Gastroesophageal sphincter (tissue), 4 donors: ENCODE measurements around the gene MAP3K9. TPM values are rescaled to one million over a fixed set of nuclear protein-coding genes. Genes with fewer than 3 reads are reported as not detected.

Source experiments
- ATAC-seq: fragments of 150-250 bp; one replicate; pipeline ENCODE4 v1.9.1; 2016; ENCODE audit warnings: mild to moderate bottlenecking, moderate library complexity
- H3K27ac ChIP-seq, 4 donors: fragments of 200-600 bp; sonication (generic) in 3 of 4; 1 replicate in 3 of 4; 2 replicates in 1 of 4; pipeline ENCODE4 v1.5.1; 2016 to 2019
- H3K27me3 ChIP-seq: fragments of 200-600 bp; sonication (generic); one replicate; pipeline ENCODE4 v1.5.1; 2019
- H3K36me3 ChIP-seq, 2 donors: fragments of 200-600 bp; sonication (generic); one replicate each; pipeline ENCODE4 v1.5.1; 2019; ENCODE audit warnings: control low read depth in 1 of 2
- H3K4me1 ChIP-seq, 3 donors: fragments of 200-600 bp; sonication (generic); 1 replicate in 2 of 3; 2 replicates in 1 of 3; pipeline ENCODE4 v1.5.1; 2016 to 2019; ENCODE audit warnings: control low read depth in 2 of 3
- H3K4me3 ChIP-seq, 2 donors: fragments of 200-600 bp; sonication (generic); one replicate each; pipeline ENCODE4 v1.5.1; 2019; ENCODE audit warnings: mild to moderate bottlenecking in 1 of 2, moderate library complexity in 1 of 2
- H3K9me3 ChIP-seq, 3 donors: fragments of 200-600 bp; sonication (generic); one replicate each; pipeline ENCODE4 v1.5.1; 2017 to 2019; ENCODE audit warnings: control low read depth in 2 of 3
- EP300 ChIP-seq: sonication (generic); formaldehyde crosslinking; IDR thresholded peaks from one replicate; pipeline ENCODE4 v1.6.1; 2017; ENCODE audit warnings: antibody characterized with exemption, mild to moderate bottlenecking
- POLR2A ChIP-seq, 2 donors: fragments of 450-650 bp; IDR thresholded peaks; one replicate each; pipeline ENCODE4 v1.6.1; 2017; ENCODE audit warnings: antibody characterized with exemption in 2 of 2, mild to moderate bottlenecking in 2 of 2, moderate library complexity in 1 of 2
- POLR2AphosphoS5 ChIP-seq: sonication (generic); formaldehyde crosslinking; IDR thresholded peaks from one replicate; pipeline ENCODE4 v1.6.1; 2017; ENCODE audit warnings: antibody characterized with exemption
- WGBS, 2 donors: methylation state at CpG; one replicate each; pipeline ENCODE4 v1.1.5; 2018; ENCODE audit warnings: low coverage in 1 of 2; 5-methylcytosine and 5-hydroxymethylcytosine counted together
- total RNA-seq, 4 donors: library from RNA; depleted of rRNA; stranded (reverse); fragments of >200 nt; gene quantifications; one replicate each; pipeline ENCODE4 v1.1.0, GENCODE V29; 2016
- TF ChIP-seq, protein P1 (sequence below), 4 experiments: fragments of 200-600 bp in 2 of 4; fragments of 450-650 bp in 2 of 4; sonication (generic) in 1 of 4; IDR thresholded peaks; one replicate each; pipeline ENCODE4 v1.5.1; 2017 to 2019; ENCODE audit warnings: antibody characterized with exemption in 4 of 4, mild to moderate bottlenecking in 2 of 4, moderate library complexity in 2 of 4

MAP3K9 gene
- total RNA-seq, 4 donors from 2014 or later: 0.62 to 2.4 (median 0.97) TPM

DNA sequence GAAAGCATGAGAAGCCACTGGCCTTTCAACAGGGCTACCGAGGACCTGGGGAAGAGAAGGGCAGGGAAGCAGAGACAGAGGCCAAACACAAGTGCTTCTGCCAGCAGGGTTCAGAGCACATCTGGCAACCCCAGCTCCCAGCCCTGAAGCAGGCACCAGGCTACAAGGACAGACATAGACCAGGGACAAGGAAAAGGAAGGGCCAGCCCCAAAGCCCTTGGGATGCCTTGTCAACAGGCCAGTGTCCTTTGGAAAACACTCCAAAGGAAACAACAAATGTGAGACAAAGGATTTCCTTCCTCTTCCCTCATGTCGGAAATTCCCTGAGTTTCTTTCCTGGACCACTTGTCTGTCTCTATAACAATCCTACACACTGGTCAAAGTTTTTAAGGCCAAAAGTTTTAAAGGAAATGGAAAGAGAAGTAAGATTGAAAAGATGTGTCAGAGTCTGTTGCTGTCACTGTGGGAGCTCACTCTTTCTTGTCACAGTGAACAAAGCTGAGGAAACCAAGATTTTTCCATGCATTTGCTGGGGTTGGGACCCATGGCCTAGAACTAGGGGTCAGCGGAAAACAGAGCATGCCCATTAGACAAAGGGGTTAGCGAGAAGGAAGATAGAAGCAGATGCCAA is 108.2 kb downstream of the MAP3K9 start:
- no peak for ATAC-seq

DNA sequence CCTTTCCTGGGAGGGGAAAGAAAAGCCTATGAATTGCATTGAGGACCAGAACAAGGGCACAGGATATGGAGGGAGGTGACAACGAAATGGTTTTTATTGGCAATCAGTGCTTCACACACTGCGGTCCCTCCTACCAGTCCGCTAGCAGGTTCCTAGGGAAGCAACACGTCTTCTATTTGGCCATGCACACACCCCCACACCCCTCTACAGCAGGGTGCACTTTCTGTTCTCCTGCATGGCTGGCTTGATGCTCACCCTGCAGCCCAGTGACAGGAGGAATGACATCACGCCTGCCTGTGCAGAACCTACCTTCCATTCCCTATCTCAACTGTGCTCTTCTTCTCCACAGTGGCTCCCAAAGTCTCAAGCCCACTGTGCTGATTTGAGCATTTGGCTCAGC is 109.7 kb downstream of the MAP3K9 start:
- no peaks in the 10 kb centered on the region for H3K36me3 ChIP-seq
- H3K9me3 ChIP-seq: no peaks in the 10 kb centered on the region
- H3K4me1 ChIP-seq: peaks cover 0 to 8% (median 0%) of the 10 kb centered on the region in 3 donors
- ATAC-seq: no peak
- no peak overlapping the region for H3K27ac ChIP-seq
- H3K4me3 ChIP-seq: no peak overlapping the region
- TF ChIP-seq EP300 (no peak), POLR2AphosphoS5 (no peak)
- peaks cover 5% of the 10 kb centered on the region for H3K27me3 ChIP-seq
- 75 to 83% methylated on average over 3 to 4 of the region's 5 CpGs for WGBS, 2 donors

More for the DNA sequence above, 108.2 kb downstream of the MAP3K9 start:
- H3K9me3 ChIP-seq: no peaks in the 10 kb centered on the region
- no peak overlapping the region for H3K4me3 ChIP-seq
- peaks cover 0 to 8% (median 0%) of the 10 kb centered on the region in 3 donors for H3K4me1 ChIP-seq
- peaks cover 11% of the 10 kb centered on the region for H3K27me3 ChIP-seq
- H3K36me3 ChIP-seq: no peaks in the 10 kb centered on the region
- H3K27ac ChIP-seq: no peak overlapping the region
- TF ChIP-seq, protein P1, sequence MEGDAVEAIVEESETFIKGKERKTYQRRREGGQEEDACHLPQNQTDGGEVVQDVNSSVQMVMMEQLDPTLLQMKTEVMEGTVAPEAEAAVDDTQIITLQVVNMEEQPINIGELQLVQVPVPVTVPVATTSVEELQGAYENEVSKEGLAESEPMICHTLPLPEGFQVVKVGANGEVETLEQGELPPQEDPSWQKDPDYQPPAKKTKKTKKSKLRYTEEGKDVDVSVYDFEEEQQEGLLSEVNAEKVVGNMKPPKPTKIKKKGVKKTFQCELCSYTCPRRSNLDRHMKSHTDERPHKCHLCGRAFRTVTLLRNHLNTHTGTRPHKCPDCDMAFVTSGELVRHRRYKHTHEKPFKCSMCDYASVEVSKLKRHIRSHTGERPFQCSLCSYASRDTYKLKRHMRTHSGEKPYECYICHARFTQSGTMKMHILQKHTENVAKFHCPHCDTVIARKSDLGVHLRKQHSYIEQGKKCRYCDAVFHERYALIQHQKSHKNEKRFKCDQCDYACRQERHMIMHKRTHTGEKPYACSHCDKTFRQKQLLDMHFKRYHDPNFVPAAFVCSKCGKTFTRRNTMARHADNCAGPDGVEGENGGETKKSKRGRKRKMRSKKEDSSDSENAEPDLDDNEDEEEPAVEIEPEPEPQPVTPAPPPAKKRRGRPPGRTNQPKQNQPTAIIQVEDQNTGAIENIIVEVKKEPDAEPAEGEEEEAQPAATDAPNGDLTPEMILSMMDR (IDR thresholded peaks at IDR 0.05): no peak
- no peak for TF ChIP-seq POLR2AphosphoS5
- TF ChIP-seq EP300: no peak
- no peak for TF ChIP-seq POLR2A (IDR thresholded peaks at IDR 0.05)
- 56 to 78% methylated on average over 3 to 4 of the region's 4 CpGs for WGBS, 2 donors

DNA sequence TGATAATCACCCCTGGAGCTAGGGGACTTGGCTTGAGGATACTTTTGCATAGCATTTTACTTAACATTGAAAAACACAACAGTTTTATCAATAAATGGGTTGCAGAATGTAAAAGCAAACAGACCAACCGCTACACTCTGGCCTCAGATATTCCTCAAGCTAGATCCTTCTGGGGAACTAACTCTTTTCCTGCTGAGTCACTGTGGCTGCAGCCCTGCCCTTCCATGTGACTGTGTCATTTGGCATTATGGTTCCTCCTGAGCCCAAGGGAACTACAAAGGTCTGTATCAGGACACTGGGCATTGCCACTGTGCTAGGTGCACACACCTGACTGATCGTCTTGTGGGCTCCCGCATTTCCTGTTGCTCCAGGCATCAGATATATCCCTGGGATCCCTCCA is 111.0 kb downstream of the MAP3K9 start:
- Histone ChIP-seq H3K4me3 (no peak overlapping the region), H3K36me3 (no peaks in the 10 kb centered on the region), H3K4me1 (peaks cover 0 to 8% (median 0%) of the 10 kb centered on the region in 3 donors), H3K27ac (no peak overlapping the region), H3K27me3 (no peaks in the 10 kb centered on the region), H3K9me3 (no peaks in the 10 kb centered on the region)
- no peak for ATAC-seq
- 83 to 100% methylated on average over 1 to 3 of the region's 3 CpGs for WGBS, 2 donors
- no peak for TF ChIP-seq POLR2AphosphoS5
- TF ChIP-seq, protein P1 (IDR thresholded peaks at IDR 0.05): no peak
- no peak for TF ChIP-seq POLR2A (IDR thresholded peaks at IDR 0.05)
- no peak for TF ChIP-seq EP300

DNA sequence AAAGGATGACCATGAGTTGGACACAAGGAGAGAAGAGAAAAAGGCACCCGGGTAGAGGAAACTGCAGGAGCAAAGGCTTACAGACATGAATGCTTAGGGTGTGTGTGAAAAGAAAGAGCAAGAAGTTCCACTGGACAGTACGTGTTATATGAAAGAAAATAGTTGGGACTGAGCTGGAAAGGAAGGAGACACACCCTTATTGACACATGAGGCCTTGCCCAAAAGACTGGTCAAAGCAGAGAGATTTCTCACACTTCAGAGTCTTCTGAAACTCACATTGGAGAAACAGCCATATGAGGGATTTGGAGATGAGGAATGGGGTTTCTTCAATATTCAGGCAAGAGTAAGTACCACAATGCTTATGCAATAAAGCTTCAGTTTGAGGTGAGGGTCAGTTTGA is 111.6 kb downstream of the MAP3K9 start:
- Histone ChIP-seq H3K4me3 (no peak overlapping the region), H3K27ac (no peak overlapping the region), H3K9me3 (no peaks in the 10 kb centered on the region), H3K27me3 (no peaks in the 10 kb centered on the region), H3K36me3 (no peaks in the 10 kb centered on the region), H3K4me1 (peaks cover 0 to 8% (median 0%) of the 10 kb centered on the region in 3 donors)
- TF ChIP-seq POLR2AphosphoS5 (no peak), EP300 (no peak), POLR2A (IDR thresholded peaks at IDR 0.05) (no peak)
- TF ChIP-seq, protein P1 (IDR thresholded peaks at IDR 0.05): no peak
- WGBS, 2 donors: 59 to 79% methylated on average over 2 of the region's 2 CpGs
- ATAC-seq: no peak

DNA sequence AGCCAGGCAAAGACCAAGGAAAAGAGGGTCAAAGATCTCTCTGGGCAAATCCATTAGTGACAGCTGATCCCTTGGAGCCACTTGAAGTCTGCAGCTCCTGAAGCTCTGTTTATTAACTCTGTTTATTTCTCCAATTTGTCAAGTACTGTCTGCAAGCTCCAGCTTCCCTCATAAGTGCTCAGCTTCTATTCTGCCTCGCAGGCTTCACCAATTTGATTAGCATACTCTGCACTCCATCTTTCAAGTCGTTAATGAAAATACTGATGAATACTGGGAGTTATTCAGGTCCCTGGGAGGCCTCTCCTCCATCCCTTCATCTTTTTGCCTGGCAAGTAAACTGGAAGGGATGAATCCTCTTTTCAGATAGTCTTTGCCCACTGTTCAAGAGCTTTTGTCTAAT is 113.3 kb downstream of the MAP3K9 start:
- no peak for ATAC-seq
- no peaks in the 10 kb centered on the region for H3K9me3 ChIP-seq
- 4% methylated on average over 2 of the region's 2 CpGs; no CpG with 5 or more reads in 1 of the 2 donors for WGBS, 2 donors
- no peaks in the 10 kb centered on the region for H3K27me3 ChIP-seq
- TF ChIP-seq POLR2A (IDR thresholded peaks at IDR 0.05) (no peak), POLR2AphosphoS5 (no peak), EP300 (no peak)
- TF ChIP-seq, protein P1 (IDR thresholded peaks at IDR 0.05): no peak
- H3K4me3 ChIP-seq: no peak overlapping the region
- no peaks in the 10 kb centered on the region for H3K36me3 ChIP-seq
- H3K27ac ChIP-seq: no peak overlapping the region
- H3K4me1 ChIP-seq: peaks cover 0 to 8% (median 0%) of the 10 kb centered on the region in 3 donors
